Left colon (tissue), 2 donors: ENCODE results near the gene SLC25A26. TPM values are rescaled to one million over a fixed set of nuclear protein-coding genes. Genes with fewer than 3 reads are reported as not detected.
A peak's percentile ranks its signal among the peaks of the same experiment; 100 is the strongest.

Experiments
- ATAC-seq: fragments of 200-7000 bp; cut with Tn5 transposase; one replicate; pipeline ENCODE4 v1.9.1; 2020; ENCODE audit warnings: mild to moderate bottlenecking, moderate library complexity
- DNase-seq, 2 donors: peaks; one replicate each; pipeline ENCODE4 v3.0.0-alpha.2; 2020
- intact Hi-C, 2 donors: fragments of 100-400 bp; cut with DNase I in 1 of 2; cut with micrococcal nuclease in 1 of 2; formaldehyde crosslinking; loops; one replicate each; pipeline versions ENCODE4 v1.11.2 to v1.14.0; 2022; cut with DNase I, micrococcal nuclease
- total RNA-seq, 2 donors: library from RNA; stranded (reverse); fragmentation: NEBNext Ultra II Directional; extraction: Animal tissue kit (Norgen Biotek cat#: 25700); gene quantifications; one replicate each; pipeline ENCODE4 v1.2.1, GENCODE V29; 2021
- donor health status: DM: no; HTN: no; CAD: no.
- donor health status: DM: yes; HTN: yes; CAD: no.

The SLC25A26 gene
- total RNA-seq, 2 donors from 2014 or later: 17.2 to 18.9 TPM

GRCh38 chr3:66399529-66400232 lies 178.9 kb downstream of the SLC25A26 start:
- no peak for DNase-seq
- intact Hi-C loops: no loop called here

GRCh38 chr3:66400411-66401156 lies 179.8 kb downstream of the SLC25A26 start:
- intact Hi-C loops: no loop called here
- ATAC-seq: no peak
- no peak for DNase-seq

More at GRCh38 chr3:66399529-66400232, 178.9 kb downstream of the SLC25A26 start:
- ATAC-seq: no peak

- DNase-seq: no peak
- ATAC-seq: no peak
- intact Hi-C loops: no loop called here
Observed at GRCh38 chr3:66401157-66401550, 180.4 kb downstream of the SLC25A26 start.

GRCh38 chr3:66401675-66402491 lies 181.1 kb downstream of the SLC25A26 start:
- ATAC-seq (no peak), DNase-seq (no peak)
- intact Hi-C loops: no loop called here

- ATAC-seq (no peak), DNase-seq (no peak)
- intact Hi-C loops: no loop called here
Observed at GRCh38 chr3:66402596-66403290, 181.9 kb downstream of the SLC25A26 start.

GRCh38 chr3:66403323-66403990 lies 182.7 kb downstream of the SLC25A26 start:
- intact Hi-C loops: no loop called here
- DNase-seq: no peak
- ATAC-seq: no peak

GRCh38 chr3:66404197-66404596 lies 183.4 kb downstream of the SLC25A26 start:
- DNase-seq (no peak), ATAC-seq (no peak)
- intact Hi-C loops: no loop called here

- intact Hi-C loops: no loop called here
Observed at GRCh38 chr3:66404903-66405700, 184.3 kb downstream of the SLC25A26 start.

GRCh38 chr3:66405701-66406091 lies 184.9 kb downstream of the SLC25A26 start:
- no peak for ATAC-seq
- intact Hi-C loops: loop anchor here in 1 of 2 donors (2.0 kb wide), 1 partner anchor 411 kb away; no protein-coding TSS in a partner anchor
- no peak for DNase-seq

More at GRCh38 chr3:66404903-66405700, 184.3 kb downstream of the SLC25A26 start:
- DNase-seq (no peak), ATAC-seq (no peak)

- intact Hi-C loops: loop anchor here in 1 of 2 donors (2.0 kb wide), 1 partner anchor 411 kb away; no protein-coding TSS in a partner anchor
- no peak for ATAC-seq
- no peak for DNase-seq
Observed at GRCh38 chr3:66406163-66406562, 185.4 kb downstream of the SLC25A26 start.

GRCh38 chr3:66406831-66407610 lies 186.2 kb downstream of the SLC25A26 start:
- no peak for ATAC-seq
- intact Hi-C loops: loop anchor here in 1 of 2 donors (2.0 kb wide), 1 partner anchor 410 kb away; no protein-coding TSS in a partner anchor
- DNase-seq: no peak

- intact Hi-C loops: loop anchor here in 1 of 2 donors (2.0 kb wide), 1 partner anchor 409 kb away; no protein-coding TSS in a partner anchor
- peak; percentile 61 to 79 for DNase-seq
- ATAC-seq: peak; percentile 87
Observed at GRCh38 chr3:66407611-66408218, 186.9 kb downstream of the SLC25A26 start.

- DNase-seq (no peak), ATAC-seq (no peak)
- intact Hi-C loops: no loop called here
Observed at GRCh38 chr3:66409771-66410754, 189.3 kb downstream of the SLC25A26 start.

- ATAC-seq (no peak), DNase-seq (no peak)
- intact Hi-C loops: no loop called here
Observed at GRCh38 chr3:66410976-66411375, 190.2 kb downstream of the SLC25A26 start.

GRCh38 chr3:66411474-66411873 lies 190.7 kb downstream of the SLC25A26 start:
- no peak for DNase-seq
- intact Hi-C loops: no loop called here
- ATAC-seq: no peak
